Measurements from ENCODE around the gene CHRM5. TPM values are rescaled to one million over a fixed set of nuclear protein-coding genes. Genes with fewer than 3 reads are reported as not detected.
"Not testable (repeated sequence)": the region's sequence is repeated elsewhere in the genome, so short reads cannot be mapped to it uniquely, and the experiment has no call there.

The CHRM5 gene
- total RNA-seq, 2 donors from 2014 or later, result not detected

DNA sequence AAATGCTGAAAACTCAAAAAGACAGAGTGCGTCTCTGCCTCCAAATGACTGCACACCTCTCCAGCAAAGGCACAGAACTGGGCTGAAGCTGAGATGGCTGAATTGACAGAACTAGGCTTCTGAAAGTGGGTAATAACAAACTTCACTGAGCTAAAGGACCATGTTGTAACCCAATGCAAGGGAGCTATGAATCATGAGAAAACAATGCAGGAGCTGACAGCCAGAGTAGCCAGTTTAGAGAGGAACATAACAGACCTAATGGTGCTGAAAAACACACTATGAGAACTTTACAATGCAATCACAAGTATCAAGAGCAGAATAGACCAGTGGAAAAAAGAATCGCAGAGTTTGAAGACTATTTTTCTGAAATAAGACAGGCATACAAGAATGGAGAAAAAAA, 80.8 kb downstream of the CHRM5 start:
- TF ChIP-seq CTCF (IDR thresholded peaks at IDR 0.05), result no peak
- H3K9me3 ChIP-seq, result no peaks in the 10 kb centered on the region
- intact Hi-C loops (cut with DNase I), result no loop called here
- H3K4me1 ChIP-seq, result no peaks in the 10 kb centered on the region
- no peak for DNase-seq
- H3K4me3 ChIP-seq, result no peak overlapping the region
- 94 to 95% methylated on average over 2 of the region's 2 CpGs for WGBS, 2 donors
- H3K27ac ChIP-seq, result no peak overlapping the region
- H3K36me3 ChIP-seq (replicated peaks in 1 of 2; ENCODE audit: insufficient read depth in 1 of 2, low read depth in 2 of 2), result no peaks in the 10 kb centered on the region
- no peak for ATAC-seq
- no peaks in the 10 kb centered on the region for H3K27me3 ChIP-seq

- 48 to 53% methylated on average over 1 of the region's 1 CpG for WGBS, 2 donors
- H3K9me3 ChIP-seq; H3K4me3 ChIP-seq; H3K27me3 ChIP-seq; ATAC-seq; H3K27ac ChIP-seq; DNase-seq; intact Hi-C loops (cut with DNase I); H3K36me3 ChIP-seq (replicated peaks in 1 of 2; ENCODE audit: insufficient read depth in 1 of 2, low read depth in 2 of 2); H3K4me1 ChIP-seq: not testable (repeated sequence)
Observed at GRCh38 chr15:34050385-34050784, 82.1 kb downstream of the CHRM5 start.

DNA sequence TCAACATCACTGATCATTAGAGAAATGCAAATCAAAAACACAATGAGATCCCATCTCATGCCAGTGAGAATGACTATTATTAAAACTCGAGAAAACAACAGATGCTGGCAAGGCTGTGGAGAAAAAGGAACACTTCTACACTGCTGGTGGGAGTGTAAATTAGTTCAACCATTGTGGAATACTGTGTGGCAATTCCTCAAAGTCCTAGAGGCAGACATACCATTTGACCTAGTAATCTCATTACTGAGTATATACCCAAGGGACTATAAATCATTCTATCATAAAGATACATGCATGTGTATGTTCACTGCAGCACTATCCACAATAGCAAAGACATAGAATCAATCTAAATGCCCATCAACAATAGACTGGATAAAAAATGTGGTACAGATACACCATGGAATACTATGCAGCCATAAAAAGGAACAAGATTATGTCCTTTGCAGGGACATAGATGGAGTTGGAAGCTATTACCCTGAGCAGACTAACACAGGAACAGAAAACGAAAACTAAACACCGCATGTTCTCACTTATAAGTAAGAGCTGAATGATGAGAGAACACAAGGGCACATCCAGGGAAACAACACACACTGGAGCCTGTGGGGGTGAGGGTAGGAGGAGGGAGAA, 85.9 kb downstream of the CHRM5 start:
- ATAC-seq (no peak), DNase-seq (no peak)
- TF ChIP-seq POLR2A (IDR thresholded peaks at IDR 0.05) (no peak), CTCF (IDR thresholded peaks at IDR 0.05) (no peak)
- H3K4me1 ChIP-seq, result no peaks in the 10 kb centered on the region
- 76 to 80% methylated on average over 3 of the region's 3 CpGs for WGBS, 2 donors
- no peaks in the 10 kb centered on the region for H3K9me3 ChIP-seq
- H3K4me3 ChIP-seq, result no peak overlapping the region
- H3K27ac ChIP-seq, result no peak overlapping the region
- intact Hi-C loops (cut with DNase I), result no loop called here
- no peaks in the 10 kb centered on the region for H3K27me3 ChIP-seq
- no peaks in the 10 kb centered on the region for H3K36me3 ChIP-seq (replicated peaks in 1 of 2; ENCODE audit: insufficient read depth in 1 of 2, low read depth in 2 of 2)

DNA sequence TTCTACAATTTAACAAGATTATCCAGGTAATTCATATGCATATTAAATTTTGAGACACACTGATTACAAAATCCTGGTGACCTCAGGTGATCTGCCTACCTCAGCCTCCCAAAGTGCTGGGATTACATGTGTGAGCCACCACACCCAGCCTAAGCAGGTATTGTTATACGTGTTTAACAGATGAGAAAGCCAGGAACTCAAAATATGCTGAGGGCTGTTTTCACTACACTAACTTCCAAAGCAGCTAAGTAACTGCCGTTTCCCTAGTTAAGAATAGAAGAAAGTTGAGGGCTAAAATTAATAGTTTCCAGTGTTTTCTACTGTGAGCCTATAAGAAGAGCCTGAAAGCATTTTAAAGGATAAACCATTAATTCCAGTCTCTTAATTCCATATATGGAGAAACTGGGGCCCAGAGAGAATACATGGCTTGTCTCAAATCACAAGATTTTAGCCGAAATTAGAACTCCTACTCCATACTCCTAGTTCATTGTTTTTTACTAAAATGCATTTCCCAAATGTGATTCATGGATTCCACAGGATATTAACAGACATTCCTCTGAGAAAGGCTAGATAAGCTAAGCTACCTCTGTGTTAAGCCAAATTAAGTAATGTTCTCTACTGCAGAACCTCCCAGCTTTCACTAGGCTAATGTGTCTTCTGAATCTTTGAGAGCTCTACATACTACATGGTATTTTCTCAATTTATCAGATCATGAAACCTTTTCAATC, 87.7 kb downstream of the CHRM5 start:
- no peak overlapping the region for H3K27ac ChIP-seq
- ATAC-seq, result no peak
- intact Hi-C loops (cut with DNase I), result no loop called here

GRCh38 chr15:34056911-34057310, 88.6 kb downstream of the CHRM5 start:
- TF ChIP-seq CTCF (IDR thresholded peaks at IDR 0.05) (no peak), POLR2A (IDR thresholded peaks at IDR 0.05) (no peak)
- intact Hi-C loops (cut with DNase I), result no loop called here
- ATAC-seq, result no peak
- 77% methylated on average over 5 of the region's 5 CpGs for WGBS, 2 donors
- no peak overlapping the region for H3K4me3 ChIP-seq
- H3K27ac ChIP-seq, result no peak overlapping the region
- DNase-seq, result no peak
- H3K4me1 ChIP-seq, result no peaks in the 10 kb centered on the region
- H3K27me3 ChIP-seq, result no peaks in the 10 kb centered on the region
- no peaks in the 10 kb centered on the region for H3K36me3 ChIP-seq (replicated peaks in 1 of 2; ENCODE audit: insufficient read depth in 1 of 2, low read depth in 2 of 2)
- H3K9me3 ChIP-seq, result no peaks in the 10 kb centered on the region

More for the DNA sequence above, 87.7 kb downstream of the CHRM5 start:
- no peaks in the 10 kb centered on the region for H3K4me1 ChIP-seq
- no peaks in the 10 kb centered on the region for H3K36me3 ChIP-seq (replicated peaks in 1 of 2; ENCODE audit: insufficient read depth in 1 of 2, low read depth in 2 of 2)
- DNase-seq, result no peak
- no peaks in the 10 kb centered on the region for H3K9me3 ChIP-seq
- H3K27me3 ChIP-seq, result no peaks in the 10 kb centered on the region
- 57 to 59% methylated on average over 3 of the region's 3 CpGs for WGBS, 2 donors
- H3K4me3 ChIP-seq, result no peak overlapping the region
- TF ChIP-seq POLR2A (IDR thresholded peaks at IDR 0.05), result no peak
- TF ChIP-seq CTCF (IDR thresholded peaks at IDR 0.05), result no peak
